Measurements from ENCODE around the gene ELAVL2.

ELAVL2 gene

DNA sequence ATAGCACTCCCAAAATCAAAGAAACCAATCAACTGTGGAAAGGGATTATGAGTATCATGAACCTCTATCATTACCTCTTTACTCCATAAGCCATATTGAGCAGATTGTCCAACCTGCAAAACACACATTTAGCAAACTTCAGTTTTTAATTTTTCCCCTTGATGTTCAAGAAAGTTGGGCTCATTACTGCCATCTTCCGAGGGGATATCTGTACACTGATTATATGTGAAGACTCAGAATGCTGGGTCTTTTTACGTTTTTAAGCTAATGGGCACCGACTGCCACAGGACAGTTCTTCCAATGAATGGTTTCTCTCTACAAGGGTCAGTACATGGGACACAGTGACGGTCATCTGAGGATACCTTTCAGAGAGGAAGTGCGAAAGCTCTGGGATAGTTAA lies 132.7 kb downstream of the ELAVL2 start:
- DNase-seq (ENCODE audit: extremely low read depth, low read depth): no peak
- no peak for TF ChIP-seq CTCF (IDR thresholded peaks at IDR 0.05; ENCODE audit: low read depth, low read length)

DNA sequence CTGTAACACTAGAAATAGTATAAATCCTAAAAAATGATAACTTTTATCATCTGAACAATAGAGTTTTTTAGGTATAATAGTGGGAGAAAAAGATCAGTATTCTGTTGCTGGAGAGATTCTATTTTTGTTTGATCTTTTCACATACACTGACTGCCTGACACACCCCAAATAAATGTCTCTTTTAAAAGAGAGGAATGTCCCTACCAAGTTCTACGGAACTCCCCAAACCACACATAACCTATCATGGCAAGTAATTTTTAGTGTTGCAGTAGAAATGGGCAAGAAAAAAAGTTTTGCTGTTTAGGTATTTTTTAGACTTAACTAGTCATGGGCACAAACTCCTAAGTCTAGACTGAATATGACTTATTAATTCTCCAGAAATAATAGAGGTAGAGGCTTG lies 139.1 kb downstream of the ELAVL2 start:
- DNase-seq (ENCODE audit: extremely low read depth, low read depth): no peak
- no peak for TF ChIP-seq CTCF (IDR thresholded peaks at IDR 0.05; ENCODE audit: low read depth, low read length)

DNA sequence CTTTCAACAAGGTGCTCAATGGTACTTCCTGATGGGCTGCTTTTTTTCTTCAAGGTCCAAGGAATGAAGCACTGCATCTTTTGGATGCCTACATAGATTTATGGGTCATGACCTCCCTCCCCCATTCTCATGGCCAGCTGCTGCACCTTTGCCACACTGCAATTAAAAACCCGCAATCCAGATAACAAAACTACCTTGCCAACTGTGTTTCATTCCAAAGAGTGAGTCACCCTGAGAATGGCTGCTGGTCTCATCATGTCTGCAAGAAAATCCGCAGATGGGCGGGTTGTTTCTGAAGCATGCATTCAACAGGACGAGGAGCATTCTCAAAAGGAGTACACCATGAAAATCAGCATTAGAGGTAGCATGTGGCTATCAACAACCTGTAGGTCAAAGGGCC lies 139.8 kb downstream of the ELAVL2 start:
- TF ChIP-seq CTCF (IDR thresholded peaks at IDR 0.05; ENCODE audit: low read depth, low read length): no peak

GRCh38 chr9:23683611-23684061 lies 142.4 kb downstream of the ELAVL2 start:
- DNase-seq (ENCODE audit: extremely low read depth, low read depth): no peak

More for the DNA sequence above, 139.8 kb downstream of the ELAVL2 start:
- DNase-seq (ENCODE audit: extremely low read depth, low read depth): no peak

DNA sequence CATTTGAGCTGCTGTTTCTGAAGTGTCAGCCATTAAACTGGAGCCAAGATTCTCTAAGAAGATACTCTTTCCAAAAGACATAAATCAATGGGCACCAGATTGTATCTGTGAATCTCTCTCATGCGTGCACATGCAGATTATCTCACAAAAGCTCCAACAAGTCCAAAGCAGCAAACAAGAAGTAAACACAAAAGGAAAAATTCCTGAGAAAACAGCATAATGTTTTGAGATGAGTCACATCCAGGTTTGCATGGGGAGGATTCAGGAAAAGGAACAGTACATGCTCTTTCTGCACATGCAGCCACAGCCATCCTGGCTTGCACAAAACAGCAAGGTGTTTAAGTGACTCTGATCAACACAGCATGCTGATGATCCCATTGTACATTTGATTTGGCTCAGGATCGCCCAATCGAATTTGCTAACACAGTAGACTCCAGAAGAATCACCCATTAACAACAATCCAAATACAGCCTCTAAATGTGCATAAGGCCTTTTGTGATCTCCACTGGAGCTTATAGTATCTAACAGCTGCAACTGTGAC lies 143.1 kb downstream of the ELAVL2 start:
- no peak for DNase-seq (ENCODE audit: extremely low read depth, low read depth)
- no peak for TF ChIP-seq CTCF (IDR thresholded peaks at IDR 0.05; ENCODE audit: low read depth, low read length)

More at GRCh38 chr9:23683611-23684061, 142.4 kb downstream of the ELAVL2 start:
- TF ChIP-seq CTCF (IDR thresholded peaks at IDR 0.05; ENCODE audit: low read depth, low read length): no peak

DNA sequence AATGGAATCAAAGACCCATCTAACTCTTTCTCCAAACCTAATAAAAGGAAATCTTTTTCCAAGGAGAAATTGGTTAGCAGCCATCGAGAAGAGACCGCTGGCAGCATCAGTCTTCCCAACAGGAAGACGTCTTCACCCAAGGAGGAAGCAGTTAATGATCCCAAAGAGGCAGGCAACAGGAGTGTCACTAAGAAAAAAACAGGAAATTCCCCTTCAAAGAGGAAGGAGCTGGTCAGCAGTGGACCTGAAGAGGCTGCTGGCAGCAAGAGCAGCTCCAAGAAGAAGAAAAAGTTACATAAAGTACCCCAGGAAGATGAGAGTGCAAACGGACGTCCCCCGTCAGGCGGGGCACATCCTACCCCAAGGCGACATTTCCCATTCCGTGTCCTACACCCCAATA lies 143.7 kb downstream of the ELAVL2 start:
- no peak for DNase-seq (ENCODE audit: extremely low read depth, low read depth)
- TF ChIP-seq CTCF (IDR thresholded peaks at IDR 0.05; ENCODE audit: low read depth, low read length): no peak

- no peak for TF ChIP-seq CTCF (IDR thresholded peaks at IDR 0.05; ENCODE audit: low read depth, low read length)
- DNase-seq (ENCODE audit: extremely low read depth, low read depth): no peak
Observed at GRCh38 chr9:23677446-23677845, 148.6 kb downstream of the ELAVL2 start.
